Skin epidermis (tissue), 12 donors: ENCODE results near the gene TMEM235.

ENCODE experiments used
- H3K27ac ChIP-seq, 21 experiments: fragments of 200-600 bp; sonication (generic) in 11 of 21; one replicate each; pipeline ENCODE4 v1.5.0; 2020; ENCODE audit warnings: mild to moderate bottlenecking in 3 of 21, inconsistent platforms in 2 of 21, moderate library complexity in 2 of 21
- H3K4me3 ChIP-seq, 7 experiments: fragments of 200-600 bp; sonication (generic) in 2 of 7; one replicate each; pipeline ENCODE4 v1.5.0; 2020; ENCODE audit warnings: inconsistent platforms in 2 of 7, mild to moderate bottlenecking in 2 of 7, moderate library complexity in 1 of 7

TMEM235 gene

GRCh38 chr17:78214016-78214705, 17.3 kb upstream of the TMEM235 start, which contains the start of gene BIRC5:
Gene BIRC5, plus strand, starts transcription at chr17:78214253. Its CDS starts 64 bp downstream, at chr17:78214317.
- Histone ChIP-seq H3K27ac (peak within 1 kb of the TSS in 9 of 21 experiments; percentile 1 to 67 (median 43)), H3K4me3 (peak within 1 kb of the TSS; percentile 29 to 63 (median 49))

GRCh38 chr17:78214706-78215061, 16.7 kb upstream of the TMEM235 start:
- H3K27ac ChIP-seq, result peak overlapping the region in 6 of 21 experiments; percentile 1 to 67 (median 42)
- peak overlapping the region; percentile 29 to 63 (median 49) for H3K4me3 ChIP-seq

- H3K27ac ChIP-seq, result no peak overlapping the region
Observed at GRCh38 chr17:78219396-78220150, 11.9 kb upstream of the TMEM235 start.

GRCh38 chr17:78223061-78223460, 8.4 kb upstream of the TMEM235 start:
- peak overlapping the region in 4 of 21 experiments; percentile 10 to 31 (median 20) for H3K27ac ChIP-seq

More at GRCh38 chr17:78219396-78220150, 11.9 kb upstream of the TMEM235 start:
- no peak overlapping the region for H3K4me3 ChIP-seq

GRCh38 chr17:78223765-78224164, 7.7 kb upstream of the TMEM235 start:
- Histone ChIP-seq H3K4me3 (no peak overlapping the region), H3K27ac (peak overlapping the region in 2 of 21 experiments; percentile 7 to 31)

More at GRCh38 chr17:78223061-78223460, 8.4 kb upstream of the TMEM235 start:
- H3K4me3 ChIP-seq, result no peak overlapping the region

- H3K27ac ChIP-seq, result no peak overlapping the region
Observed at GRCh38 chr17:78224231-78225087, 7.0 kb upstream of the TMEM235 start.

GRCh38 chr17:78225088-78225865, 6.2 kb upstream of the TMEM235 start:
- no peak overlapping the region for H3K4me3 ChIP-seq
- H3K27ac ChIP-seq, result no peak overlapping the region

More at GRCh38 chr17:78224231-78225087, 7.0 kb upstream of the TMEM235 start:
- no peak overlapping the region for H3K4me3 ChIP-seq

- Histone ChIP-seq H3K27ac (no peak overlapping the region), H3K4me3 (no peak overlapping the region)
Observed at GRCh38 chr17:78226055-78226758, 5.2 kb upstream of the TMEM235 start.

GRCh38 chr17:78226759-78227454, 4.5 kb upstream of the TMEM235 start:
- Histone ChIP-seq H3K4me3 (no peak overlapping the region), H3K27ac (peak overlapping the region in 2 of 21 experiments; percentile 34 to 63)

- no peak overlapping the region for H3K4me3 ChIP-seq
- peak overlapping the region in 2 of 21 experiments; percentile 34 to 63 for H3K27ac ChIP-seq
Observed at GRCh38 chr17:78227455-78227916, 3.9 kb upstream of the TMEM235 start.

- Histone ChIP-seq H3K27ac (no peak overlapping the region), H3K4me3 (no peak overlapping the region)
Observed at GRCh38 chr17:78228176-78228575, 3.3 kb upstream of the TMEM235 start.

GRCh38 chr17:78230252-78230962, 1.0 kb upstream of the TMEM235 start:
- Histone ChIP-seq H3K27ac (no peak overlapping the region), H3K4me3 (no peak overlapping the region)

- H3K4me3 ChIP-seq, result no peak overlapping the region
- no peak overlapping the region for H3K27ac ChIP-seq
Observed at GRCh38 chr17:78231991-78232858, 794 bp downstream of the TMEM235 start.

- no peak overlapping the region for H3K27ac ChIP-seq
- H3K4me3 ChIP-seq, result no peak overlapping the region
Observed at GRCh38 chr17:78232859-78233173, 1.4 kb downstream of the TMEM235 start.

- no peak overlapping the region for H3K4me3 ChIP-seq
- H3K27ac ChIP-seq, result no peak overlapping the region
Observed at GRCh38 chr17:78233678-78234077, 2.2 kb downstream of the TMEM235 start.

- no peak overlapping the region for H3K4me3 ChIP-seq
- H3K27ac ChIP-seq, result no peak overlapping the region
Observed at GRCh38 chr17:78234261-78234865, 2.9 kb downstream of the TMEM235 start.
